HG02973 (cell line): ENCODE measurements around the gene UBASH3B.
A peak's percentile ranks its signal among the peaks of the same experiment; 100 is the strongest.
"Not testable (repeated sequence)": the region's sequence is repeated elsewhere in the genome, so short reads cannot be mapped to it uniquely, and the experiment has no call there.

Experiments
- ATAC-seq: cut with Tn5 transposase; IDR thresholded peaks from one replicate; pipeline ENCODE4 v1.9.1; 2021; ENCODE audit warnings: moderate library complexity; ENCODE audit not compliant: unreplicated experiment

Gene UBASH3B

DNA sequence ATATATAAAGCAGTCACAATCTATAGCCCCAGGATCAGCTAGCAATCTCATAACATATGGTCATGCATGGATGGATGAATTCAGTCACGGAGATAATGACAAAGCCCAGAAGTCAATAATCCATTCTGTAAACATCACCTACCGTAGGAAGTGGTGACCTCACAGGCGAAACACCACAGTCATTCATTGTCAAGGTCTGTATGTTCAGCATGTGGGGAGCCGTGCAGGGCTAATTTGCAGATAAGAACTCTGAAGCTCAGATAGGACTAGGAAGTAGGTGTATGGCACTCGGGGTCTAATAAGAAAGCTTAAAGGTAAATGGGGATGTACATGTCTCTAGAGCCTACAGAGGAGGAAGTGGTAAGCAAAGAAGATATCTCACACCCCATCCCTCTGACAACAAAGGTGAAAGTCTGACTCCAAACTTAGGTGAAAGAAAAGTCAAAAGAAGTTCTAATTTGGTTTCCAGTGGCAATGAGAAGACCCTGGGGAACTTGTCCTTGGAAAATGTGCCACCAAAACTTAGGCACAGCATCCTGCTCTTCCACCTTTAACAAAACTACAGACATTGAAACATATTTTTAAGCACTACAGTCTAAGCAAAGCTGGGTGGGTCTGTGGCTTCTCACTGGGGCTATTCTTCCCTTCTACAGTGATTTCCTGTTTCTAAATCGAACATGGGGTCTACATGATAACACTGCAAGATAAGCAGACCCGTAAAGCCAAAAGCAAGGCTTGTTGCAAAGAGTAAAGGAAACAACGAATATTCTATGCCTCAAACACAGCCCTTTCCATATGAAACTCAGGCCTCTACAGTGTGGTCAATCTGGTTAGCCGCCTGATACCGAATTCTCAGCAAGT lies 188.0 kb downstream of the UBASH3B start:
- peak; percentile 84 for ATAC-seq

DNA sequence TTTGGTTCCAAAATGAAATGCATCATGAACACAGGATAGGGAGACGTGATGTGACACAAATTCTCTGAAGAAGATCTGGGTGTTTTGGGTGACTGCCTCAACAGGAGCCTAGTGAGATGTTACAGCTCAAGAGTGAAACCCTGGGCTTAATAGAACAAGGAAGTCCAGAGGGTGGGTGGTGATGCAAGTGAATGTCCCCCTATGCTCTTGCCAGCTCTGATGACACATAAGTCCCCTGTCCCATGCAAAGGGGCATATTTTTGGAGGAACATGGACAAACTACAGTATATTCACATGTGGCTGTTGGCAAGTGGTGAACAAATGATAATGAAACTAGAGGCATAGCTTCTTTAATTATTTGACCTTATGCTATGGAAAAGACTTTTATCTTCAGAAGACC lies 191.9 kb downstream of the UBASH3B start:
- ATAC-seq, result no peak

DNA sequence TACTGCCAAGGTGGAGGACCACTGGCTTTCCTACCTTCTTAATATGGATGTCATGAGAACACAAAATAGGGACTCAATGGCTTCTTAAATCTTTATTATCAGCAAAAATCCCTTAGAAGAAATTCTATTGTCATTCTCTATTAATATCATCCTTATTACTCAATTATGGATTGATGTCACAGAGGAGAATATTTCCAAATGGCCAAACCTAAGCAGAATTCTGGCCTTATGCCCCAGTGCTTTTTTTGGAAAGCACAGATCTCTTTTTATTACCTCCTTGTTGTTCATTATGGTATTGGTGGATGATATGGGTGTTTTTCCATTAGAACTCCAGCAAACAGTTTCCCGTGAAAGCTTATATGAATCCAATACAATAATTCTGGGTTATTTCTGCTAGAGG lies 192.7 kb downstream of the UBASH3B start:
- ATAC-seq, result no peak

DNA sequence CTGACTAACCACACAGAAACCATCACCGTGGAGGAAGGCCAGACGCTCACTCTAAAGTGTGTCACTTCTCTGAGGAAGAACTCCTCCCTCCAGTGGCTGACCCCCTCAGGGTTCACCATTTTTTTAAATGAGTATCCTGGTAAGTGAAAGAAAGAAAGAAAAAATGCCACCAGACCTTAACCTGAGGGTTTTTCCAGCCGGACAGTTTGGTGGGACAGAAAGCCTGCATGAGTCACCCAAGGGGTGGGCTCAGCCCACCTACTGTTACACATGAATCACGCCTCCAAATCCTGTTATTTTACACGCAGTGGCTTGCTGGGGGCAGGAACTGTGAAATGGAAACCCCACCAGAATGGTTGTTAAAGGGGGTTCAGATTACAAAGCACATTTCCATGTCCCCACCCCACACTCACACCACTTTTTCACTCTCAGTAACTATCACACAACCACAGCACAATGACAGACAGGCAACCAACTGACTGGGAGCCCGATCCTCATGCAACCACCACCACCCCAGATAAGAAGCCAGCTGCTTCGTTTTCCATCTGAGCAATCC lies 194.6 kb downstream of the UBASH3B start:
- no peak for ATAC-seq

DNA sequence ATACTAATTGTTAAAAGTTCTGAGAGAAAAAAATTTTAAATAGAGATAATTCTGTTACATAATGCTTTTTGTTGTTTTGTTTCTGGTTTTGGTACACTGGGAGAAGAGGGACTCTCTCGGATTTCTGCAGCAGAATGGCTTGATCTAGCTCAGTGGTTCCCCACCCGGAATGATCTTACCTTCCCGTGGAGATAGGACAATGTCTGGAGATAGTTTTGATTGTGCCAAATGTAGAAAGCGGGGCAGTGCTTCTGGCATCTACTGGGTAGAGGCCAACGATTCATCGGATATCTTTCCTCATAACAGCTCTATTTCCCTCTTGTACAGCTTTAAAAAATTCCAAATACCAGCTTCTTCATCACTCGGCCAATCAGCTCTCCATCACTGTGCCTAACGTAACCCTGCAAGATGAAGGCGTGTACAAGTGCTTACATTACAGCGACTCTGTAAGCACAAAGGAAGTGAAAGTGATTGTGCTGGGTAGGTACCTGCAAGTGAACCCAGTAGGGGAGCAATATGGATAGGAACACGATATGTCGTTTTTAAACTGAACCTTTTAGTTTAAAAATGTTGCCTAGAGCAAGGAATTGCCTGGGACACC lies 195.9 kb downstream of the UBASH3B start:
- ATAC-seq, result peak; percentile 52

DNA sequence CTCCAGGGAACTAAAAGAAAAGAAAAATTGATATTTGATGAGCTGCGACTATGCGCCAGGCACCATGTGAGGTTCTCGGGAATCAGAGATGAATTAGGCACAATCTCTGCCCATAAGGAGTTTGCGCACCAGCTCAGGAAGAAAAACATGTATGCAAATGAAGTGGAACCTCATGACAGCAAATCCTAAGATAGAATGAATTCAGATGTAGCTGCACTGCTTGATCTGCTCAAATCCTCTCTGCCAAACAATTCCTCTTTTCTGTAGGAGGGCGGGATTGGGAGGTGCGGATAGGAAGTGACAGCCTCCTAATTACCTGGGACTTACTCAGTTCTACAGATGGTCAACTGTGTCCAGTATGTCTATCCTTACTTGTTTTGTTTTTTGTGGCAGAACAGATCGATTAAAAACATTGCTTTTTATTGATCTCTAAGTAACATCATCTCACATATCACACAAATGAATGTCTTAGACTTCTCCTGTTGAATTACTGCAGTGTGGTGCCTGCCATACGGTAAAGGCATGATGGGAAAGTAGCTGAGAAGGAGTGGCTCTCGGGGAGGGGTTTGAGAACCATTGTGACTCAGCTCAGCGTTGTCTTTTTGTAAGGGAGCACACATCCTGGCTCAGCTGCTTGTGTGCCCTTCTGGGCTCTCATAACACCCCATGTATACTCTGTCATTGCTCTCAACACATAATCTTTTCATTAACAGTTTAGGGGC lies 196.7 kb downstream of the UBASH3B start:
- no peak for ATAC-seq

DNA sequence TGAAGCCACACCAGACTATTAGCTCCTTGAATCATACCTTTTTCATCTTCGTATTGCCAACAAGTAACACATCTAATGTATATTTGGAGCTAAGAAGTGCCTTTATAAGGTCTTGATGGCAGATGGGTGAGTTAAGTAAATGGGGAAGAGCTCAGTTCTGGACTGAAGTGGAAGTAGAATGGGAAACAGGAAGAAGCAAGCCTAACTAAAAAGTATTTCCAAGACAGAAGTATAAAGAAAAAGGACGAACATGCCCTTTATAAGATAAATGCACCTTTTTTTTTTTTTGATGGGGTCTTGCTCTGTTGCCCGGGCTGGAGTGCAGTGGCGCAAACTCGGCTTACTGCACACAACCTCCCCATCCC lies 197.3 kb downstream of the UBASH3B start:
- no peak for ATAC-seq

DNA sequence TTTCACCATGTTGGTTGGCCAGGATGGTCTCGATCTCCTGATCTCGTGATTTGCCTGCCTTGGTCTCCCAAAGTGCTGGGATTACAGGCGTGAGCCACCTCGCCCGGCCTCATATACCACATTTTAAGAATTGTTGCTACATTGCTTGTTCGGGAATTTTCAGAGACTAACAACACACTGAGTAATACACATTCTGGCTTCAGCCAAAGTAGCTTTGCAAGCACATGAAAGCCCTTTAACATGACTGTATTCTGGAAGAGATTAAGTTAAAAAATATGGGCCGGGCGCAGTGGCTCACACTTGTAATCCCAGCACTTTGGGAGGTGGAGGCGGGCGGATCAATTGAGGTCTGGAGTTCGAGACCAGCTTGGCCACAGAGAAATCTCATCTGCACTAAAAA lies 197.7 kb downstream of the UBASH3B start:
- ATAC-seq, result no peak

DNA sequence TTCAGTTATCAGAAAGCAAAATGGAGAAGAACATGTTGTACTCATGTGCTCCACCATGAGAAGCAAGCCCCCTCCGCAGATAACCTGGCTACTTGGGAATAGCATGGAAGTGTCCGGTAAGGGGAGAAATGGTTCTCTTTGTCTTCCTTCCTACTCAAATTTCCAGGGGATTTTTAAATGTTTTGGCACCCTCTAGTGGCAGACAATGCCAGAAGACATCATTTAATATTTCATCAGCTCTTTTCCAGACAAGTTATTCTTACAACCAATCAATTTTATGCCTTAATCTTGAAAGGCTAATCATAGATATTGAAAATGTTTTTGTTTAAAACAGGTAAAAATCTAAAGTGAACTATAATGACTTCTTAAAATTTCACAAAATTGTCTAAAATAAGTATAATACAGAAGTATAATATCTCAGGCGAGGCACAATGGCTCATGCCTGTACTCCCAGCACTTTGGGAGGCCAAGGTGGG lies 198.5 kb downstream of the UBASH3B start:
- ATAC-seq, result no peak

DNA sequence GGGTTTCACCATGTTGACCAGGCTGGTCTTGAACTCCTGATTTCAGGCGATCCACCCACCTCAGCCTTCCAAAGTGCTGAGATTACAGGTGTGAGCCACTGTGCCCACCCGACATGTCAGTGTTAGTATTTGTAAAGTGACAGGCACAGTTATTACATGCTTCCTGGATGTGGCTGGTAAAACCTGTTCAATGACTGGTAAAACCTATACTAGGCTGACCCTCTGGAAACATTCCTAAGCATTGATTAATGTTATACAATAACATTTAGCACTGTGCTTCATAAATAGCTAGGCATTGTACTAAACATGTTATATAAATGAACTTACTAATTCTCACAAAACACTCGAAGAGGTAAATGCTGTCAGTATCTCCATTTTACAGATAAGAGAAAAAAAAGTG lies 206.1 kb downstream of the UBASH3B start:
- no peak for ATAC-seq

DNA sequence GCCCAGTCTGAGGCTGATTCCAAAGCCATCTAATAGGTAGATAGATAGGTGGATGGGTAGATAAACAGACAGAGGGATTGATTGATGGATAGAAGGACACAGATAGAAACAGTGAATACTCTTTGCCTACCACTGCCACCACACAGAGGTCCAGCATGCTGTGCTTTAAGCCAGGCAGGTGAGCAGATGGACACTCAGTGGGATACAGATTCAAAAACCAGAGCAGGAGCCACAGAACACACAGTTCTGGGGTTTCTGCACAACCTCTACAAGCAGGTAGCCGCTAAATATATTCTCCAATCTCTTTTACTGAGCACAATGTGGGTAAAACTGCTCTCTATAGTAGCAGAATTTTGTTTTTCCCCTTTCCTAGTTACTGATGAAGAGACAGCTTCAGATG lies 206.6 kb downstream of the UBASH3B start:
- ATAC-seq, result no peak

DNA sequence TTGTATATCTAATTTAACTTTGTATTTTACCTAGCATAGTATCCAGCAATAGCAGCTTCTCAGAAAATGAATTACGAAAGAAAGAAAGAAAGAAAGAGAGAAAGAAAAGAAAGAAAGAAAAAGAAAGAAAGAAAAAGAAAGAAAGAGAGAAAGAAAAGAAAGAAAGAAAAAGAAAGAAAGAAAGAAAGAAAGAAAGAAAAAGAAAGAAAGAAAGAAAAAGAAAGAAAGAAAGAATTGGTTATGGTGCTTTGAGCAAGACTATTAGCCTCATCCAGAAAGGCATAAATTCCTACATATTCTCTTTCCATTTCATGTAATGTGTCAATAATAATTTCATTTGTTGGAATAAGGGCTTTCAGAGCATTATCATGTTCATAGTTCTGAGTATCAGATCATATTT lies 207.6 kb downstream of the UBASH3B start:
- ATAC-seq, result not testable (repeated sequence)

DNA sequence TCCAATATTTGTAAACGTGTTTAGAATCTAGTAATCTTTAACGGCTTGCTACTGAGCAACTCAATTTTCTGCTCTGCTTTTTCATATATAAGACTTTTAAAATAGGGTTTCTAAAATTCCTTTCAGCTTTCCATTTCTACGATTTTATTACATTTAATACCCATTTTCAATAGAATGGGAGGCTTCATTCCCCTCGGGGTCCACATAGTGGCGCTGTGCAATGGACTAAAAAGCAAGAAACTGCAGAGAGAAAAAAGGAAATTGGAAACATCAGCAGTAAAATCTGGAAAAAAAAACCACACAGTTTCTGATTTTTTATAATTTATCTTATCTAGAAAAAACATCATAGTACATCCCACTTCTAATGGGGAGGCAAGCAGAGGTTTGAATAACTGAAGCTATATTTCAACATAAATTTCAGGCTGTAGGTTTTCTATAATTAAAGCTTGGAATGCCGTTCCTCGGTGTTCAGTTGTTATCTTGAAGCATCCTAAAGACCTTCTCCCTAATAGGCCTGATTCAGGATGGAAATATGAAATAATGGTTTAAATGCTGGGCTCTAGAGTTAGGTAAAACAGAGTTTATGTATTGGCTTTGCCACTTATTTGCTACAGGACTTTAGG lies 208.3 kb downstream of the UBASH3B start:
- no peak for ATAC-seq
